Activated gamma-delta T cell treated with anti-CD3 and anti-CD28 coated beads, Interleukin-2, amount 50 U/mL, for 16 hours (primary cell): ENCODE measurements around the gene NEUROG1.

Experiments
- DNase-seq: peaks from one replicate; pipeline ENCODE4 v3.0.0-alpha.2; 2020; ENCODE audit warnings: low read depth

The NEUROG1 gene

GRCh38 chr5:135564331-135564730 is 28.6 kb upstream of the NEUROG1 start:
- no peak for DNase-seq

- DNase-seq = no peak
Measured at GRCh38 chr5:135561266-135561665, 25.5 kb upstream of the NEUROG1 start.

DNA sequence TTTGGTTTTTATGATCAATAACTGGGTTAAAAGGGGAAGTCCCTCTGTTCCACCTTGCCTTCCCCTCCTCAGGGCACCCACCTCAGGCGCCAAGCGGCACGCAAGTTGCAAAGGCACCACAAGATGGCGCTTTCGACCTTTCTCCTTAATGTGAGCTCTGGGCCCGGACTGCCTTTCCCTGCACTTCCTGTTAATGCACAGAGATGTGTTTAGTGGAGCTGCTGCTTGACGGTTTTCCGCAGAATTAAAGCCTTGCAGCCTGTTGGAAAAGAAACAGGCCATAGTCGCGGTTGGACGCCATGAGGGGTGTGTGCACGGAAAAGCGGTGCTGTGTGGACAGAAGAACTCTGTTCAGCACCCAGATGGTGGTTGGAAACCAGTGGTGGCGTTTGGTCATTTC is 25.1 kb upstream of the NEUROG1 start:
- peak; percentile 17 for DNase-seq

GRCh38 chr5:135559354-135559753 is 23.6 kb upstream of the NEUROG1 start:
- DNase-seq = no peak

GRCh38 chr5:135557076-135557838 is 21.5 kb upstream of the NEUROG1 start:
- DNase-seq = no peak

DNA sequence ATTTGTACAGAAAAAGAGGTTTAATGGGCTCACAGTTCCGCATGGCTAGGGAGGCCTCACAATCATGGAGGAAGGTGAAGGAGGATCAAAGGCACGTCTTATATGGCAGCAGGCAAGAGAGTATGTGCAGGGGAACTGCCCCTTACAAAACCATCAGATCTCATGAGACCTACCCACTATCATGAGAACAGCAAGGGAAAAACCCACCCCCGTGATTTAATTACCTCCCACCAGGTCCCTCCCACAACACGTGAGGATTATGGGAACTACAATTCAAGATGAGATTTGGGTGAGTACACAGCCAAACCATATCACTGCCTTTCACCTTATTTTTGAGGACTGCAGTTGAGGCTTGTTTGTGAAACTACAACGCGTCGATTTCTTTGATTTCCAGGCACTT is 20.9 kb upstream of the NEUROG1 start:
- no peak for DNase-seq

DNA sequence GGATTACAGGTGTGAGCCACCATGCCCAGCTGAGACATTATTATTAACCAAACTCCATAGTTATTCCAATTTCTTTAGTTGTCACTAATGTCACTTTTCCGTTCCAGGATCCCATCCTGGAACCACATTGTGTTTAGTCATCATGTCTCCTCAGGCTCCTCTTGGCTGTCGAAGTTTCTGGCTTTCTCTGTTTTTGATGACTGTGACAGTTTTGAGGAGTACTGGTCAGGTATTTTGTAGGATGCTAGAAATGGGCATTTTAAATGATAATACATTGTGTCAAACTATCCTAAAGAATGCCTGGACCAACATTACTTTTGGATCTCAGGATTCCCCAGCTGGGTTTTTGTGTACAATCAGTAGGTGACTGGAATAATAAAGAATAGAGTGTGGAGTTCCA is 19.8 kb upstream of the NEUROG1 start:
- DNase-seq = no peak

GRCh38 chr5:135553688-135554462 is 18.1 kb upstream of the NEUROG1 start:
- DNase-seq = no peak

DNA sequence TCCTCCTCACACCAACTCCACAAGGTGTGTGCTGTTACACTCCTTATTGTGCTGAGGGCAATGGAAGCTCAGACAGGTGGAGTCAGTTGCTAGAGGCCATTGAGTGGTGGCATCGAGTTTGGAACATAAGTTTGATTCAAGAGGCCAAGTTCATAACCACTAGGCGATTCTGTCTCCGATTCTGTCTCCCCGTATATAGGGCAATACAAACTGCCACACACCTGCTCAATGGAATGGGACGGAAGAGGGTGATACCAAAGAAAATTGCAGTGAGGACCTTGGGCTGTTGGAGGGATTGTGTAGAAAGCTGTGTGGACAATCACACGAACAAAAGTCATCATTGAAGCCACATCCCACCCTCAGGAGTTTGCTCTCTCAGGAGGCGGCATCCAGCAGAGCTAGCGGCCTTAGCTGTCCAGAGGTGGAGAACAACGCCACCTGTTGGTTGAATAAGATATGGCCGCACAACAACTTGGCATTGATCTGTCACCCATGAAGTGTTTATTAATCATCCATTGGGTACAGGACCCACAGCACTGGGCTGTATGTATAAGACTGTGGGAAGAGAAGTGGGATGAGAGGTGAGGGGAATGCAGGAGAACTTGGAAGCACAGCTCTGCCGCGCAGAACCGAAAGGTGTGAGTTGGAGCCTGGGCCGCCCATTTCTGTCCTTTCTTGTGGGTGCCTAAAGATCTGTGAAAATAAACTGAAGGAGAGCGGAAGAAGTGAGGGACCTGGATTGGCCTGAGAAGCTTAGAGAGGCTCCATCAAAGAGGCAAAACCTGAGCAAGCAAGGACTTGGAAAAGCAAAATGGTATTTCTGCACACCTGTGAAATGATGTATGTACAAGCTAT is 16.1 kb upstream of the NEUROG1 start:
- DNase-seq = peak; percentile 19

- DNase-seq = no peak
Measured at GRCh38 chr5:135549413-135549812, 13.6 kb upstream of the NEUROG1 start.

DNA sequence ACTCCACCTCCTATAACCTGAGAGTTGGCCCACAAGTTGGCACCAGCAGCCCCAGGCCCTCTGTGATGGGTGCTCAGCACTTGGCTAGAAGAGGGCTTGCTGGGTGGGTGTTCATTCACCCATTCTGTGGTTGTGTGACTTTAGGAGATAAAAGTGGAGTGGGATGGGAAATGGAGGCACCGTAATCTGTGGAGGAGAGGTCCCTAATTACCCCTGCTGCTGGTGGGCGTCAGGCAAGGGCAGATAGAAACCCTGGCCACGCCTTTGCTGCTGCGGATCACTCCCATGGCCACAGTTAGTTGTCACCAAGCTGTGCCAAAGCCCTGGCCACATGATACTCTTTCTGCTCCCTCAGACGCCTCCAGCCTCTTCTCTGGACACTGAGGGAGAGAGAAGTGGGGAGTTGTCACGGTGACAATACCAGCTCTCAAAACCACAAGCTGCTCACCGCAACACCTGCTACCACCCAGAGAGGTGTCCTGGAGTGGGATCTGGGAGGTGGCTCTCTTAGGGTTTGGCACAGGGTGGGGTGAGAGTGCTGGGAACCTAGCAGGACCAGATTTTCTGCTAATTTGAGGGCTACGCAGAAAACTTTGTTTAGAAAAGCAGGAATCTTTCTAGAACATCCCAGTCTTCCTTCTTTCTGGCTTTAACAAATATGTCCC is 12.0 kb upstream of the NEUROG1 start:
- no peak for DNase-seq

- DNase-seq = no peak
Measured at GRCh38 chr5:135546912-135547311, 11.1 kb upstream of the NEUROG1 start.

DNA sequence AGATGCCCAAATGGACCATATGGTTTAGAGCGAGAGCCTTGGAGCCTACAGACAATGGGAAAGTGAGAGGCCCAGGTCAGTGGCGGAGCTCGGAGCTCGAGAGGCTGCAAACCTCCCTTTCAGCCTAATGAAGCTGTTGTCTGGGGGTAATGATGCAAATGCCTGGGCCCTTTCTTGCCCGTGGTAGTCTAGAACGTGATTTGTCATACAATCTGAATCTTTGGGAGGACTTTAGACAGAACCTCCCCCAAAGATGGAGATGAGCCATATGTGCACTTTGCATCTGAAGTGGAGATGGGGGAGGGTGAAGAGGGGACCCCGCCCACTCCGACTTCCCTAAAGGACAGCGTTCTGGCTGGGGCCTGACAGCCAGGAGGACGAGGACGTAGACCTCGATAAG is 10.3 kb upstream of the NEUROG1 start:
- no peak for DNase-seq

DNA sequence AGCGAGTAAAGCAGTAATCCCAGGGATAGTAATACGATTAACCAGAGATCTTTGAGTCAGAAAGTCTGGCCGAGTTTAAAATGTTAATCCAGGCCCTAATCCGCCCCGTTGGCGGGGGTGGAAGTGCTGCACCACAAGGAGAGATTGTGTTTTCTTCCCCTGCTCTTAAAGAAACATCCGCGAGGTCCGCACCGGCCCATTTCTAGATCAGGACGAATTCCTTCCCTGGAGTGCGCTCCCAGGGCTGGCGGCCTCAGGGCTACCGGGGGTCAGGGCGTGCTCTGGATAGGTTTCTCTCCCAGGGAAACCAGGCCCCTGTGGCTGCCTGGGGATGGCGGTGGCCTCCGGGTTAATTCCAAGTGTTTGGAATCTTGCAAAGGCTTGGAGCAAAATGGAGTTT is 9.3 kb upstream of the NEUROG1 start:
- DNase-seq = no peak

GRCh38 chr5:135543485-135544304 is 7.9 kb upstream of the NEUROG1 start:
- DNase-seq = no peak

- DNase-seq = no peak
Measured at GRCh38 chr5:135543001-135543484, 7.3 kb upstream of the NEUROG1 start.

- DNase-seq = no peak
Measured at GRCh38 chr5:135541807-135542502, 6.2 kb upstream of the NEUROG1 start.

- no peak for DNase-seq
Measured at GRCh38 chr5:135539430-135540005, 3.8 kb upstream of the NEUROG1 start.

DNA sequence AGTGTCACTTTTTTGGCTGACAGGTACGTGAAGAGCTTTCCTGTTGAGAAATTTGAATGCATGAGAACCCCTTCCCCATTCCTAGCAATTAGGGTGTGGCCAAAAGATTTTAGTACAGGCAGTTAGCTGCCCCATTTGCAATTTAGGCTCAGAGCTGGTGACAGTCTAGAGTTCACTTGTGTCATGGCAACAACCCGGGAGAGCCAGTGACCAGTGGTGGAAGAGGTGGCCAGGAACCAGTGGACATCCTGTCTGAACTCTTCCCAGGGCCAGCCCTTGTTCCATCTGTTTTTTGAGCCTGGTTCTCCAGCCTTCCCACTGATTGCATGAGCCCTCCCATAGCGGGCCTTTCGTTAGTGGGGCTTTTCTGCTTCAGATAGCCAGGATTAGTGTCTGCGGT is 2.5 kb upstream of the NEUROG1 start:
- no peak for DNase-seq

- DNase-seq = no peak
Measured at GRCh38 chr5:135537745-135538144, 2.0 kb upstream of the NEUROG1 start.
